OCI-LY3 (cell line): Measurements from ENCODE around the gene PDE10A.

Source experiments
- H2AFZ ChIP-seq: fragments of 200-600, 300-600 bp; shearing (Covaris generic); 2 replicates; pipeline ENCODE4 v1.6.0; 2014; ENCODE audit warnings: antibody characterized with exemption, low read depth, low read length
- H3K27ac ChIP-seq: fragments of 200-600, 300-600 bp; sonication (generic); 2 replicates; pipeline ENCODE4 v1.5.1; 2014; ENCODE audit warnings: mild to moderate bottlenecking, low read length, moderate library complexity, mixed read lengths
- H3K27me3 ChIP-seq: fragments of 200-600, 300-600 bp; sonication (generic); 2 replicates; pipeline ENCODE4 v1.6.1; 2014; ENCODE audit warnings: low read depth, low read length, mixed read lengths
- H3K36me3 ChIP-seq: fragments of 200-600, 300-600 bp; sonication (generic); replicated peaks from 2 replicates; pipeline ENCODE3; 2014; ENCODE audit warnings: low read depth, low read length, mixed read lengths
- H3K4me1 ChIP-seq: fragments of 300-600, 200-600 bp; sonication (generic); 2 replicates; pipeline ENCODE4 v1.6.1; 2014; ENCODE audit warnings: low read length, mixed read lengths
- H3K4me2 ChIP-seq: fragments of 200-600, 300-600 bp; sonication (generic); 2 replicates; pipeline ENCODE4 v1.6.1; 2014; ENCODE audit warnings: low read length, mixed read lengths
- H3K4me3 ChIP-seq: fragments of 300-600, 200-600 bp; sonication (generic); 2 replicates; pipeline ENCODE4 v1.5.1; 2014; ENCODE audit warnings: antibody characterized with exemption, mild to moderate bottlenecking, low read length, moderate library complexity
- H3K79me2 ChIP-seq: fragments of 300-600, 200-600 bp; shearing (Covaris generic); 2 replicates; pipeline ENCODE4 v1.6.1; 2014; ENCODE audit warnings: mild to moderate bottlenecking, low read length, mixed read lengths
- H3K9ac ChIP-seq: fragments of 300-600, 200-600 bp; shearing (Covaris generic); 2 replicates; pipeline ENCODE4 v1.6.0; 2014; ENCODE audit warnings: mild to moderate bottlenecking, low read length, moderate library complexity
- H3K9me3 ChIP-seq: fragments of 200-600, 300-600 bp; shearing (Covaris generic); 2 replicates; pipeline ENCODE4 v1.6.1; 2014; ENCODE audit warnings: low read length, mixed read lengths; ENCODE audit not compliant: insufficient read depth
- H4K20me1 ChIP-seq: fragments of 200-600, 300-600 bp; sonication (generic); 2 replicates; pipeline ENCODE4 v1.6.1; 2016; ENCODE audit warnings: low read length, mixed read lengths; ENCODE audit not compliant: insufficient read depth
- CTCF ChIP-seq: fragments of 200-600, 300-600 bp; sonication (generic); IDR thresholded peaks from 2 replicates; pipeline ENCODE4 v1.5.1; 2014; ENCODE audit warnings: antibody characterized with exemption, low read length, low read depth
- EZH2phosphoT487 ChIP-seq: fragments of 200-600 bp; shearing (Covaris generic); IDR thresholded peaks from 2 replicates; pipeline ENCODE4 v1.6.1; 2018; ENCODE audit warnings: antibody characterized with exemption, mixed run types, low read depth

Gene PDE10A

GRCh38 chr6:165486183-165487137 lies 176.6 kb downstream of the PDE10A start:
- Histone ChIP-seq H3K9ac (no peak overlapping the region), H4K20me1 (no peaks in the 10 kb centered on the region)

GRCh38 chr6:165484178-165484889 lies 178.7 kb downstream of the PDE10A start:
- Histone ChIP-seq H3K4me3 (no peak overlapping the region), H3K27me3 (no peaks in the 10 kb centered on the region), H3K27ac (no peak overlapping the region), H3K4me2 (no peak overlapping the region), H3K9me3 (no peaks in the 10 kb centered on the region), H3K9ac (no peak overlapping the region), H2AFZ (no peak overlapping the region), H3K36me3 (no peaks in the 10 kb centered on the region), H3K4me1 (no peaks in the 10 kb centered on the region), H4K20me1 (no peaks in the 10 kb centered on the region), H3K79me2 (no peaks in the 10 kb centered on the region)
- TF ChIP-seq CTCF (no peak), EZH2phosphoT487 (no peak)

More at GRCh38 chr6:165486183-165487137, 176.6 kb downstream of the PDE10A start:
- no peaks in the 10 kb centered on the region for H3K9me3 ChIP-seq
- no peak overlapping the region for H3K27ac ChIP-seq
- no peak overlapping the region for H2AFZ ChIP-seq
- no peaks in the 10 kb centered on the region for H3K79me2 ChIP-seq
- no peaks in the 10 kb centered on the region for H3K27me3 ChIP-seq
- H3K36me3 ChIP-seq, result no peaks in the 10 kb centered on the region
- H3K4me2 ChIP-seq, result no peak overlapping the region
- H3K4me3 ChIP-seq, result no peak overlapping the region
- H3K4me1 ChIP-seq, result no peaks in the 10 kb centered on the region
- TF ChIP-seq CTCF (no peak), EZH2phosphoT487 (no peak)

GRCh38 chr6:165481921-165482320 lies 181.1 kb downstream of the PDE10A start:
- no peaks in the 10 kb centered on the region for H3K4me1 ChIP-seq
- H3K9ac ChIP-seq, result no peak overlapping the region
- no peaks in the 10 kb centered on the region for H3K27me3 ChIP-seq
- TF ChIP-seq CTCF (no peak), EZH2phosphoT487 (no peak)
- no peak overlapping the region for H3K4me2 ChIP-seq
- H3K4me3 ChIP-seq, result no peak overlapping the region
- H2AFZ ChIP-seq, result no peak overlapping the region
- no peaks in the 10 kb centered on the region for H3K79me2 ChIP-seq
- H3K27ac ChIP-seq, result no peak overlapping the region
- H4K20me1 ChIP-seq, result no peaks in the 10 kb centered on the region
- H3K36me3 ChIP-seq, result no peaks in the 10 kb centered on the region
- no peaks in the 10 kb centered on the region for H3K9me3 ChIP-seq

DNA sequence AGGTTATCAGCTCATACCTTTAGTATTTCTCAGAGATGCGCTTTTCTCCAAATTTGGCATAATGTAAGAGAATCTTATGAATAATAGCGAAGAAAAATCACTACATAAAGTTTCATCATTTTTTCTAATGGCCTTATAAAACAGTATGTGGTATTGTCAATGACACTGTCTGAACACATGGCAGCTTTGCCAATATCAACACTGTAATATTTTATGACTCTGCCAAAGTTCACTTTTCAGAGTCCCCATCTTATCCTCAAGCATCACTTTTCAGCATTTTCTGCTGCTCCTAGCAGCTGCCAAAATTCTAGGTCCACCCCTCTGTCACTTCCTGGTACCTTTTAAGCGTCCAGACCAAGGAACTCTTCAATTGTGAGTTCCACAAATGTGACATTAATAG lies 182.1 kb downstream of the PDE10A start:
- TF ChIP-seq CTCF, result no peak
- no peak for TF ChIP-seq EZH2phosphoT487
- H3K27me3 ChIP-seq, result no peaks in the 10 kb centered on the region
- no peaks in the 10 kb centered on the region for H4K20me1 ChIP-seq
- no peak overlapping the region for H3K4me2 ChIP-seq
- no peak overlapping the region for H3K4me3 ChIP-seq
- H2AFZ ChIP-seq, result no peak overlapping the region
- H3K9ac ChIP-seq, result no peak overlapping the region
- H3K79me2 ChIP-seq, result no peaks in the 10 kb centered on the region
- H3K36me3 ChIP-seq, result no peaks in the 10 kb centered on the region
- H3K27ac ChIP-seq, result no peak overlapping the region
- H3K9me3 ChIP-seq, result no peaks in the 10 kb centered on the region
- H3K4me1 ChIP-seq, result no peaks in the 10 kb centered on the region
